Ascending aorta (tissue), 2 donors: Measurements from ENCODE around the gene ADAMTS19. TPM values are rescaled to one million over a fixed set of nuclear protein-coding genes. Genes with fewer than 3 reads are reported as not detected.

ENCODE experiments used
- DNase-seq, 2 donors: peaks; one replicate each; pipeline ENCODE4 v3.0.0-alpha.2; 2019; ENCODE audit warnings: low spot score in 2 of 2
- H3K27ac ChIP-seq, 2 donors: fragments of 200-600 bp; sonication (generic); one replicate each; pipeline ENCODE4 v1.5.1; 2016 to 2017; ENCODE audit warnings: mild to moderate bottlenecking in 1 of 2
- H3K27me3 ChIP-seq: fragments of 200-600 bp; sonication (generic); one replicate; pipeline ENCODE4 v1.5.1; 2017
- H3K36me3 ChIP-seq, 2 donors: fragments of 200-600 bp; sonication (generic); one replicate each; pipeline ENCODE4 v1.5.1; 2016
- H3K4me1 ChIP-seq, 2 donors: fragments of 200-600 bp; sonication (generic); one replicate each; pipeline ENCODE4 v1.5.1; 2016 to 2017; ENCODE audit warnings: mild to moderate bottlenecking in 1 of 2
- H3K4me3 ChIP-seq, 2 donors: fragments of 200-600 bp; sonication (generic); one replicate each; pipeline ENCODE4 v1.5.1; 2016 to 2017; ENCODE audit warnings: mild to moderate bottlenecking in 1 of 2
- H3K9me3 ChIP-seq, 2 donors: fragments of 200-600 bp; sonication (generic); one replicate each; pipeline ENCODE4 v1.5.1; 2016
- intact Hi-C: fragments of 100-400 bp; cut with DNase I; formaldehyde crosslinking; loops from one replicate; pipeline ENCODE4 v1.15.1; 2023
- total RNA-seq: library from RNA; depleted of rRNA; stranded (reverse); fragments of >200 nt; gene quantifications from one replicate; pipeline ENCODE4 v1.1.0, GENCODE V29; 2016
- TF ChIP-seq, protein P1 (sequence below), 3 experiments: fragments of 200-600 bp in 2 of 3; fragments of 450-650 bp in 1 of 3; sonication (generic) in 2 of 3; IDR thresholded peaks; one replicate each; pipeline ENCODE4 v1.5.1; 2016 to 2019; ENCODE audit warnings: antibody characterized with exemption in 3 of 3, mild to moderate bottlenecking in 1 of 3, moderate library complexity in 1 of 3

Gene ADAMTS19
- total RNA-seq, 1 donor from 2014 or later: 0.32 TPM

DNA sequence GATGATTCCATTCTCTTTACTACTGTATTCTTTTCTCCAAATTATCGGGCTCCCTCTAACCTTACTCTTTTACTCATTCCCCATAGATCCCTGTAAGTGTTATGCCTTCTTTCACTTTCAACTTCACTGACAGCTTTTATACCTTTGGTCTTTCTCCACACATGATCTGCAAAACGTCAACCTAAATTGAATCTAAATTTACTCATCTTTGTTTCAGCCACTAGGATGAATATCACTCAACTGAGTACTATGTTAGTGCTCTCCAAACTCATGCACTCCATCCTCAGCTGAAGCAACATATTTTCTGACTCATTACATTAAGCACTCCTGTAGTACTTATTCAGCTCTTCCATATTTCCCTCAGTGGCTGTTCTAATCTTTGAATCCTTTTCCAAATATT is 133.4 kb downstream of the ADAMTS19 start:
- Histone ChIP-seq H3K27me3 (no peaks in the 10 kb centered on the region), H3K4me3 (no peak overlapping the region), H3K9me3 (no peaks in the 10 kb centered on the region), H3K27ac (no peak overlapping the region), H3K4me1 (no peaks in the 10 kb centered on the region), H3K36me3 (no peaks in the 10 kb centered on the region)
- intact Hi-C loops: no loop called here
- DNase-seq: no peak
- TF ChIP-seq, protein P1, sequence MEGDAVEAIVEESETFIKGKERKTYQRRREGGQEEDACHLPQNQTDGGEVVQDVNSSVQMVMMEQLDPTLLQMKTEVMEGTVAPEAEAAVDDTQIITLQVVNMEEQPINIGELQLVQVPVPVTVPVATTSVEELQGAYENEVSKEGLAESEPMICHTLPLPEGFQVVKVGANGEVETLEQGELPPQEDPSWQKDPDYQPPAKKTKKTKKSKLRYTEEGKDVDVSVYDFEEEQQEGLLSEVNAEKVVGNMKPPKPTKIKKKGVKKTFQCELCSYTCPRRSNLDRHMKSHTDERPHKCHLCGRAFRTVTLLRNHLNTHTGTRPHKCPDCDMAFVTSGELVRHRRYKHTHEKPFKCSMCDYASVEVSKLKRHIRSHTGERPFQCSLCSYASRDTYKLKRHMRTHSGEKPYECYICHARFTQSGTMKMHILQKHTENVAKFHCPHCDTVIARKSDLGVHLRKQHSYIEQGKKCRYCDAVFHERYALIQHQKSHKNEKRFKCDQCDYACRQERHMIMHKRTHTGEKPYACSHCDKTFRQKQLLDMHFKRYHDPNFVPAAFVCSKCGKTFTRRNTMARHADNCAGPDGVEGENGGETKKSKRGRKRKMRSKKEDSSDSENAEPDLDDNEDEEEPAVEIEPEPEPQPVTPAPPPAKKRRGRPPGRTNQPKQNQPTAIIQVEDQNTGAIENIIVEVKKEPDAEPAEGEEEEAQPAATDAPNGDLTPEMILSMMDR (IDR thresholded peaks at IDR 0.05): no peak

DNA sequence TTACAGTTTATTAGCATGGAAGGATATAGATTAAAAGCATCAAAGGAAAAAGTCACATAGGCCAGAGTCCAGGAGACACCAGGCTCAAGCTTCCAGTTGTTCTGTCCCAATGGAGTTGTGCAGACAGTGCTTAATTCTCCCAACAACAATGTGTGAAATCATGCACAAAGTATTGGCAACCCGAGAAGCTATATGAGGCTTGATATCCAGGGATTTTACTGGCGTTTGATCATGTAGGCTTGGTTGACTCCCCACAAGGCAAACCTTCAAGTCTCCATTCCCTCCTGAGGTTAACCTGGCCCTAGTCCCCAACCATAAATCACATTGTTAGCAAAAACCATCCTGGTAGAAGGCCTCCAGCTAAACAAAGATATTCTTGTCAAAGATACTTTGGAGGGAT is 141.5 kb downstream of the ADAMTS19 start:
- Histone ChIP-seq H3K27ac (no peak overlapping the region), H3K27me3 (no peaks in the 10 kb centered on the region), H3K36me3 (no peaks in the 10 kb centered on the region), H3K9me3 (no peaks in the 10 kb centered on the region), H3K4me1 (no peaks in the 10 kb centered on the region), H3K4me3 (no peak overlapping the region)
- TF ChIP-seq, protein P1 (IDR thresholded peaks at IDR 0.05): no peak
- intact Hi-C loops: no loop called here
- no peak for DNase-seq

DNA sequence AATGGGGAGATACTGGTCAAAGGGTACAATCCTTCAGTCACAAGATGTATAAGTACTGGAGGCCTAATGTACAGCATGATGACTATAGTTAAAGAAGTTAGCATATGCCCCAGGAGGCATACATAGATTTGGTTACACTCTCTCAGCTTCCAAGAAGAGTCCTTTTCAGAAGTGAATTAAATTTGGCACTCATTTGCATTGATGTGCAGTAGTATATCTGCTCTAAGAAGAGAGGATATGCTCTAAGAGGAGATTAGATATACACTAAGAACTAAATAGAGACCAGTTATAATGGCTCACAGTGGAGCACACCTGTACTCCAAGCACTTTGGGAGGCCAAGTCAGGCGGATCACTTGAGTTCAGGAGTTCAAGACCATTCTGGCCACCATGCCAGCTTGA is 148.3 kb downstream of the ADAMTS19 start:
- H3K27ac ChIP-seq: no peak overlapping the region
- intact Hi-C loops: no loop called here
- TF ChIP-seq, protein P1 (IDR thresholded peaks at IDR 0.05): no peak
- no peak overlapping the region for H3K4me3 ChIP-seq
- no peaks in the 10 kb centered on the region for H3K4me1 ChIP-seq
- H3K9me3 ChIP-seq: no peaks in the 10 kb centered on the region
- no peaks in the 10 kb centered on the region for H3K27me3 ChIP-seq
- H3K36me3 ChIP-seq: no peaks in the 10 kb centered on the region
- no peak for DNase-seq

DNA sequence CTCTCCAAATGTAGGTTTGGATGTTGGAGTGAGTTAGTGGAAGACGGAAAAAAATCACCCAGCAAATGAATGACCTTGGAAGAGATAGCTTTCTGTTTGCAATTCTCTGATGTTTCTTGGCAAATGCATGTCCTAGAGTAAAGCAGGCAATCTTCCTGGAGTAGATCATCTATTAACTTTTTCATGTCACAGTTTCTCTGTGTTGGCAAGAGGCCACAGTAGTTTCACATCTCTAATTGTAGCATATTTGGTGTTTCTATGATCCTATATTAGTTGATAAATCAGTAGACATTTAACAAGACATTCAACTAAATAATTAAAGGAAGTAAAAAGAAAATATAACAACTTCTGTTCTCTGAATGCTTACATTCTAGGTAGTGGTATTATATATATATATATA is 149.6 kb downstream of the ADAMTS19 start:
- Histone ChIP-seq H3K27ac (no peak overlapping the region), H3K27me3 (no peaks in the 10 kb centered on the region), H3K4me1 (no peaks in the 10 kb centered on the region), H3K36me3 (no peaks in the 10 kb centered on the region), H3K4me3 (no peak overlapping the region), H3K9me3 (no peaks in the 10 kb centered on the region)
- intact Hi-C loops: no loop called here
- DNase-seq: no peak
- TF ChIP-seq, protein P1 (IDR thresholded peaks at IDR 0.05): no peak

DNA sequence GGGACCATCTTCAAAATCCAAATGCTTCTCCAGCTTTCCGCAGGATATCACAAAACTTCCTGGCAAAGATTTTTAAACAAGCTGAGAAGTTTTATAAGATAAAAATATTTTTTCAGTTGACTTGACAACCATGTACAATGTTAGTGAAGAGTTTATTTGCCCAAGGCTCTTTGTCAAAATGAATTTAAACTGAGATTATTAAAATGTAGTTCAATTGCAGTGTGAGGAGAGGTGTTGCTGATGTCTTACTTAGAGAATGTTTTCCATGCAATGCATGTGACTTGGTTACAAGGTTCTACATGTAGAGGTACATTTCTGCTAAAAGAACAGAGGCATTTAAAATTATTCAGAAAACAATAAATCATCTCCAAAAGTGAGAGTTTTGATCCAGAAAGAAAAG is 156.4 kb downstream of the ADAMTS19 start:
- no peak for DNase-seq
- H3K27ac ChIP-seq: no peak overlapping the region
- no peaks in the 10 kb centered on the region for H3K9me3 ChIP-seq
- no peaks in the 10 kb centered on the region for H3K36me3 ChIP-seq
- TF ChIP-seq, protein P1 (IDR thresholded peaks at IDR 0.05): no peak
- no peak overlapping the region for H3K4me3 ChIP-seq
- intact Hi-C loops: no loop called here
- H3K4me1 ChIP-seq: no peaks in the 10 kb centered on the region
- no peaks in the 10 kb centered on the region for H3K27me3 ChIP-seq

DNA sequence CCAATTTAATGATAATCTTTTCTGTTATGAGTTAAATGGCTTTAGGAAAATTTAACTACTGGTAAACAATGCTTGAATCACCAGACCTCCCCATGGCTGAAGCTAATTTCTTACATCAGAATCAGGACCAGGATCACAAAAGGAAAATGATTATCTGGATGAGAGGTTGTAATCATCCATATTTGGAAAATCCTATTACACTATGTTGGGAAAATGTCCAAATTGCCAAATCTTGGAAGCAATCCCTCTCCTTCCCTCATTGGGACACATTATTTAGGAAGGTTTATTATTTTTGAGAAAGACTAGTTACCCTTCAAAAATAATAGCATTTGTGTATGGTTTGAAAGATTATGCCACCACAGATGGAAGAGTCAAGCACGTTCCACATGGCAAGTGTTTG is 157.1 kb downstream of the ADAMTS19 start:
- TF ChIP-seq, protein P1 (IDR thresholded peaks at IDR 0.05): no peak
- Histone ChIP-seq H3K27ac (no peak overlapping the region), H3K27me3 (no peaks in the 10 kb centered on the region), H3K36me3 (no peaks in the 10 kb centered on the region), H3K4me1 (no peaks in the 10 kb centered on the region), H3K9me3 (no peaks in the 10 kb centered on the region), H3K4me3 (no peak overlapping the region)
- intact Hi-C loops: no loop called here
- no peak for DNase-seq
